Measurements from ENCODE around the gene MRPL24. TPM values are rescaled to one million over a fixed set of nuclear protein-coding genes. Genes with fewer than 3 reads are reported as not detected.
A peak's percentile ranks its signal among the peaks of the same experiment; 100 is the strongest.

The MRPL24 gene
- total and polyA plus RNA-seq, 2 of the 13 experiments (the other 11 are each of a cell fraction or from before 2014, with no cell fraction given) = 38.1 to 42.9 TPM

GRCh38 chr1:156689035-156689952, 51.6 kb downstream of the MRPL24 start (continued):
- 0 out of 2 replicates have a peak, but pooled peaks have one; percentile 39 for TF ChIP-seq ZMYM3 (CRISPR knock-in tag; IDR thresholded peaks at IDR 0.05)
- no peak for TF ChIP-seq ZNF616 (CRISPR knock-in tag; IDR thresholded peaks at IDR 0.05; ENCODE audit: low read depth)
- no peak for TF ChIP-seq TAF15 (IDR thresholded peaks at IDR 0.05; ENCODE audit: low read depth, low read length, poor library complexity, severe bottlenecking)
- no peak for TF ChIP-seq REST (IDR thresholded peaks at IDR 0.05; ENCODE audit: borderline replicate concordance in 1 of 2, low read depth in 1 of 2, low read length in 2 of 2)
- no peak for TF ChIP-seq CCDC6 (CRISPR knock-in tag; IDR thresholded peaks at IDR 0.05)
- TF ChIP-seq ZEB1 (IDR thresholded peaks at IDR 0.05; ENCODE audit: insufficient replicate concordance, low read depth) = no peak
- no peak for TF ChIP-seq HNRNPK (IDR thresholded peaks at IDR 0.05; ENCODE audit: low read depth, low read length, poor library complexity, severe bottlenecking)
- no peak for TF ChIP-seq ZNF496 (CRISPR knock-in tag; IDR thresholded peaks at IDR 0.05; ENCODE audit: insufficient replicate concordance)
- no peak for TF ChIP-seq RBM39 (IDR thresholded peaks at IDR 0.05; ENCODE audit: low read depth, low read length, poor library complexity, severe bottlenecking)
- no peak for TF ChIP-seq HMG20B (CRISPR knock-in tag; conservative IDR thresholded peaks at IDR 0.05)
- no peak for TF ChIP-seq DDIT3 (CRISPR knock-in tag; IDR thresholded peaks at IDR 0.05)
- 0 out of 2 replicates have a peak, but pooled peaks have one; percentile 17 for TF ChIP-seq ZNF143 (CRISPR knock-in tag; IDR thresholded peaks at IDR 0.05)
- TF ChIP-seq ZNF34 (CRISPR knock-in tag; IDR thresholded peaks at IDR 0.05; ENCODE audit: borderline replicate concordance) = no peak
- TF ChIP-seq ZNF7 (CRISPR knock-in tag; IDR thresholded peaks at IDR 0.05) = no peak
- no peak; the same call in 1 of the 2 replicates for TF ChIP-seq SMAD1 (CRISPR knock-in tag; IDR thresholded peaks at IDR 0.05; ENCODE audit: borderline replicate concordance, low read depth)
- no peak for TF ChIP-seq ZNF101 (CRISPR knock-in tag; IDR thresholded peaks at IDR 0.05; ENCODE audit: borderline replicate concordance, low read depth)
- TF ChIP-seq ZKSCAN1 (IDR thresholded peaks at IDR 0.05; ENCODE audit: low read length) = no peak
- TF ChIP-seq ZNF777 (CRISPR knock-in tag; IDR thresholded peaks at IDR 0.05) = 0 out of 2 replicates have a peak, but pooled peaks have one; percentile 31
- no peak for TF ChIP-seq ZNF703 (CRISPR knock-in tag; IDR thresholded peaks at IDR 0.05; ENCODE audit: borderline replicate concordance)
- TF ChIP-seq SP1 (IDR thresholded peaks at IDR 0.05) = no peak
- no peak for TF ChIP-seq SP1 (CRISPR knock-in tag; IDR thresholded peaks at IDR 0.05)
- no peak for TF ChIP-seq NCOA2 (CRISPR knock-in tag; IDR thresholded peaks at IDR 0.05)
- 0 out of 2 replicates have a peak, but pooled peaks have one; percentile 24 for TF ChIP-seq ZNF556 (CRISPR knock-in tag; IDR thresholded peaks at IDR 0.05; ENCODE audit: borderline replicate concordance)
- TF ChIP-seq CEBPB (IDR thresholded peaks at IDR 0.05; ENCODE audit: borderline replicate concordance, low read depth, low read length) = no peak
- TF ChIP-seq SP140L (CRISPR knock-in tag; IDR thresholded peaks at IDR 0.05; ENCODE audit: borderline replicate concordance) = no peak

All from HepG2 (cell line).